Pancreas (tissue), 10 donors: ENCODE results near the gene ITGAL. TPM values are rescaled to one million over a fixed set of nuclear protein-coding genes. Genes with fewer than 3 reads are reported as not detected.
A peak's percentile ranks its signal among the peaks of the same experiment; 100 is the strongest.

ENCODE experiments used
- ATAC-seq, 4 donors: fragments of 200-7000 bp; cut with Tn5 transposase; one replicate each; pipeline versions ENCODE4 v1.8.0 to v1.9.1; 2020; ENCODE audit warnings: mild to moderate bottlenecking in 4 of 4, moderate library complexity in 4 of 4
- DNase-seq, 6 donors: peaks; one replicate each; pipeline ENCODE4 v3.0.0-alpha.2; 2020
- FAIRE-seq: peaks from 2 replicates; lab custom pipeline; 2012; peaks lifted over from hg19 to GRCh38; lab: Jason Lieb, UNC
- H3K27ac ChIP-seq, 4 donors: fragments of 200-600 bp; sonication (generic); 1 replicate in 3 of 4; 2 replicates in 1 of 4; pipeline versions ENCODE4 v1.5.0 to v1.8.0; 2020
- H3K27me3 ChIP-seq, 4 donors: fragments of 200-600 bp; one replicate each; pipeline ENCODE4 v1.8.0; 2021
- H3K36me3 ChIP-seq, 3 donors: fragments of 200-600 bp; sonication (generic) in 1 of 3; one replicate each; pipeline versions ENCODE4 v1.5.0 to v1.8.0; 2020 to 2021
- H3K4me1 ChIP-seq, 3 donors: fragments of 200-600 bp; one replicate each; pipeline ENCODE4 v1.8.0; 2021
- H3K4me3 ChIP-seq, 4 donors: fragments of 200-600 bp; sonication (generic) in 2 of 4; one replicate each; pipeline versions ENCODE4 v1.5.0 to v1.8.0; 2020 to 2021
- H3K9me3 ChIP-seq, 4 donors: fragments of 200-600 bp; one replicate each; pipeline ENCODE4 v1.8.0; 2021
- CTCF ChIP-seq, 4 donors: fragments of 200-600 bp; sonication (generic) in 3 of 4; IDR thresholded peaks; one replicate each; pipeline versions ENCODE4 v1.5.0 to v1.8.0; 2021; ENCODE audit warnings: antibody characterized with exemption in 4 of 4
- WGBS, 2 donors: extraction: QIAGEN DNeasy Blood & Tissue Kit; methylation state at CpG; one replicate each; pipeline ENCODE4 v1.1.7; 2013; 5-methylcytosine and 5-hydroxymethylcytosine counted together
- intact Hi-C, 3 donors: fragments of 100-400 bp; cut with DNase I; formaldehyde crosslinking; loops; one replicate each; pipeline versions ENCODE4 v1.11.1 to v1.14.2; 2022
- polyA plus RNA-seq, 2 donors: library from polyadenylated mRNA; stranded (reverse); fragments of 200-250 nt; gene quantifications; one replicate each; pipeline ENCODE4 v1.2.3, GENCODE V29; 2013
- total RNA-seq, 6 donors: library from RNA; stranded (reverse); fragmentation: NEBNext Ultra II Directional in 4 of 6; extraction: Animal tissue kit (Norgen Biotek cat#: 25700) in 4 of 6; gene quantifications; one replicate each; pipeline versions ENCODE4 v1.2.1 to v1.2.4, GENCODE V29; 2021 to 2023
- donor health status: healthy with polysubstance abuse.
- donor health status: DM: no; HTN: no; CAD: no; lungs with moderate emphysema.
- donor health status: DM: no; HTN: no; CAD: no.
- donor health status: control.
- donor health status: control.
- donor health status: Bipolar disorder and iron deficiency.
- donor health status: DM: yes; HTN: yes; CAD: no.
- donor health status: DM: no; HTN: no; CAD: no.
- donor health status: DM: no; HTN: no; CAD: no.
- donor health status: DM: yes; HTN: yes; CAD: no.

The ITGAL gene
- total and polyA plus RNA-seq, 8 donors: 0.54 to 9.1 (median 1.8) TPM

DNA sequence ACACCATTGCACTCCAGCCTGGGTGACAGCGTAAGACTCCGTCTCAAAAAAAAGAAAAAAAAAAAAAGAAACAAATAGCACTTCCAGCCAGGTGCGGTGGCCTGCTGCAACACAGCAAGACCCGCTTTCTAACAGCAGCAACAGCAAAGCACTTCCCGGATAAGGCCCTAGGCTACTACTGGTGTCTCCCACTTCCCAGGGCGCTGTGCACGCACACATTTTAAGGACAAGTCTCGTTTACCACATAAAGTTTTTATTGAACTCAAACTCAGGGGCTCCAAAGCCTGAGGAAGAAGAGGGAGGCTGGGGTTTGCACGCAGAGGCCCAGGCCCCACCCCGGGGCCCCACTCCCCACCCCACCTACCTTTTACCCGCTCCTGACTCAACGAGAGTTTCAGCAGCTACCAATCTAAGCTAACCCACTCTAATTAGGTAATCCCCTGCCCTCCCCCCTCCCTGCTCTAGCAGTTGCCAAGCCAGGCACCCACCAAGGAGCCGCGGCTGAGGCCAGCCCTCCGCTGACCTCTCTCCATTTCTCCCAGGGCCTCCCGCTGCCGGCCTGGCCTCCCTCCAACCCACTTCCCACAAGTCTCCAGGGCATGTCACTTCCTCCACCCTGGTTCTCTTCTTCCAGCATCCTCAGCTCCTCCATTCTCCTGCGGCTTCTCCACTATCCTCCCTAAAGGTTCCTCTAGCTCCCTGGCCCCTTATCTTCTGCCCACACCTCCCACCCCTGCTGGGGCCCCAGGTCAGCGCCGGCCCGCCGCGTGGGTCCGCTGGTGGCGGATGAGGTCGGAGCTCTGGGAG is 51.4 kb downstream of the ITGAL start:
- ATAC-seq (no peak), FAIRE-seq (no peak), DNase-seq (peak in 1 of 6 donors; percentile 52)
- no peak for TF ChIP-seq CTCF (IDR thresholded peaks at IDR 0.05)
- H3K27ac ChIP-seq: no peak overlapping the region
- no peaks in the 10 kb centered on the region for H3K27me3 ChIP-seq
- intact Hi-C loops: loop anchor here in 1 of 3 donors (5.0 kb wide), 1 partner anchor 92 kb away; the partner anchor contains the start of gene DCTPP1
- H3K4me3 ChIP-seq: no peak overlapping the region
- WGBS, 2 donors: 77 to 79% methylated on average over 25 to 26 of the region's 26 CpGs
- peaks cover 6 to 11% (median 7%) of the 10 kb centered on the region in 3 donors for H3K4me1 ChIP-seq
- no peaks in the 10 kb centered on the region for H3K9me3 ChIP-seq
- H3K36me3 ChIP-seq: no peaks in the 10 kb centered on the region

GRCh38 chr16:30524575-30525568 is 52.3 kb downstream of the ITGAL start:
- ATAC-seq: no peak
- peaks cover 6 to 11% (median 7%) of the 10 kb centered on the region in 3 donors for H3K4me1 ChIP-seq
- H3K27me3 ChIP-seq: no peaks in the 10 kb centered on the region
- no peak for FAIRE-seq
- 95% methylated on average over 60 of the region's 60 CpGs for WGBS, 2 donors
- H3K9me3 ChIP-seq: no peaks in the 10 kb centered on the region
- TF ChIP-seq CTCF (IDR thresholded peaks at IDR 0.05): no peak
- H3K36me3 ChIP-seq: no peaks in the 10 kb centered on the region
- no peak overlapping the region for H3K4me3 ChIP-seq
- DNase-seq: peak in 2 of 6 donors; percentile 49 to 80
- intact Hi-C loops: loop anchor here in 2 of 3 donors (5.0 kb wide), 1 partner anchor 93 kb away; the partner anchor contains the start of gene DCTPP1 (in 2 of the 2)
- H3K27ac ChIP-seq: no peak overlapping the region

- no peak for DNase-seq
- Histone ChIP-seq H3K27me3 (no peaks in the 10 kb centered on the region), H3K4me1 (peaks cover 6 to 11% (median 7%) of the 10 kb centered on the region in 3 donors), H3K4me3 (peak overlapping the region; percentile 52 to 80 (median 64)), H3K36me3 (no peaks in the 10 kb centered on the region), H3K9me3 (no peaks in the 10 kb centered on the region), H3K27ac (peak overlapping the region in 3 of 4 donors; percentile 90 to 99 (median 99))
- no peak for ATAC-seq
- FAIRE-seq: no peak
- 45 to 48% methylated on average over 4 of the region's 4 CpGs for WGBS, 2 donors
- TF ChIP-seq CTCF (IDR thresholded peaks at IDR 0.05): no peak
- intact Hi-C loops: loop anchor here in 1 of 3 donors (5.0 kb wide), 1 partner anchor 93 kb away; the partner anchor contains the start of gene DCTPP1
Measured at GRCh38 chr16:30525844-30526136, 53.2 kb downstream of the ITGAL start.

DNA sequence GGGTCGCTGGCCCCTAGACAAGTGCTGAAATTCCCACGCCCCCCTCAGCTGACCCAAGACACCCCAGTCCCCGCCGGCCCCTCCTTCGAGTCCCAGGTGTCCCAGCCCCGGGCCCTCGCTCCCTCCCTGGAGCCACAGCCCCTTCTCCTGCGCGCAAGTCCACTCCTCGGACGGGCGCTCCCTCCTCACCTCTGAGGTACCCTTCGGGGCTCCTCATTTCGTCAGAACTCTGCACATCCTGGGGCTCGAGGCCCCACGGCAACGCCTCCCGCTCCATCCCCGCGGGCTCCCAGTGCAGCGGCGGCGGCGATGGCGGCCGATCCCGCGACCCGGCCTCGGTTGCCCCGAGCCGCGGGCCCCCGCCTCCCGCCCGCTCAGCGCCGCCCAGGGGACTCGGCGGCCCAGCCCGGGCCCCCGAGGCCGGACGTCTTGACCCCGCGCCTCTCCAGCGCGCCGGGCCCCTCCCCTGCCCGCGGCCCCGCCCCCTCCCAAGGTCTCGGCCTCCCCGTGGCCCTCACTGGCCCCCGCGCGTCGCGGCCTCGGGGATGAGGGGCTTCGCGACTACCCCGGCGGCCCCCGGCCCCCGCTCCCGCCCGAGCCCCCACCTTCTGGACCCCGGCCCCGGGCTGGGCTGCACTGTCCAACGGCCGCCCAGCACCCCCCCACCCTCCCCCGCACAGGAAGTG is 53.7 kb downstream of the ITGAL start, which contains the start of gene ZNF768:
ZNF768 (minus strand) TSS at position 430 of the 686 bp plus-strand sequence; CDS start at position 277, 153 bp downstream.
- 1% methylated on average over 34 to 73 of the region's 73 CpGs for WGBS, 2 donors

More for the DNA sequence above, 53.7 kb downstream of the ITGAL start, which contains the start of gene ZNF768:
- Histone ChIP-seq H3K4me3 (peak within 1 kb of the TSS; percentile 52 to 80 (median 64)), H3K4me1 (peaks cover 6 to 11% (median 7%) of the 10 kb centered on the region in 3 donors), H3K9me3 (no peaks in the 10 kb centered on the region), H3K27me3 (no peaks in the 10 kb centered on the region), H3K27ac (peak within 1 kb of the TSS; percentile 90 to 99 (median 96)), H3K36me3 (no peaks in the 10 kb centered on the region)
- no peak for FAIRE-seq
- no peak for TF ChIP-seq CTCF (IDR thresholded peaks at IDR 0.05)
- intact Hi-C loops: loop anchor here in 1 of 3 donors (5.0 kb wide), 1 partner anchor 94 kb away; the partner anchor contains the start of gene DCTPP1
- ATAC-seq: peak; percentile 24 to 54 (median 27)
- DNase-seq: peak in 4 of 6 donors; percentile 49 to 86 (median 64)
